H1 (cell line): ENCODE measurements around the gene TMEM128. TPM values are rescaled to one million over a fixed set of nuclear protein-coding genes. Genes with fewer than 3 reads are reported as not detected.

Experiments
- BACH1 ChIP-seq: IDR thresholded peaks from 2 replicates; pipeline ENCODE4 v1.6.1; 2012; ENCODE audit warnings: low read length, improper control_type of control experiment
- CREB1 ChIP-seq: IDR thresholded peaks from 2 replicates; pipeline ENCODE4 v1.6.1; 2012; ENCODE audit warnings: inconsistent platforms
- E2F6 ChIP-seq: IDR thresholded peaks from 2 replicates; pipeline ENCODE4 v1.6.1; 2012; ENCODE audit warnings: inconsistent platforms
- HDAC2 ChIP-seq, 2 experiments: fragments of 300-600 bp in 1 of 2; sonication (generic) in 1 of 2; IDR thresholded peaks; 2 replicates each; pipeline ENCODE4 v1.6.1; 2011 to 2012; ENCODE audit warnings: low read depth in 2 of 2, low read length in 2 of 2, mild to moderate bottlenecking in 2 of 2, moderate library complexity in 2 of 2, borderline replicate concordance in 1 of 2, inconsistent platforms in 1 of 2
- HDAC6 ChIP-seq: IDR thresholded peaks from one replicate; pipeline ENCODE4 v1.7.1; 2012; ENCODE audit warnings: low read depth, mild to moderate bottlenecking, inconsistent platforms, low read length, moderate library complexity
- MAX ChIP-seq: IDR thresholded peaks from 2 replicates; pipeline ENCODE4 v1.6.1; 2012; ENCODE audit warnings: inconsistent platforms
- NANOG ChIP-seq: IDR thresholded peaks from 2 replicates; pipeline ENCODE4 v1.6.1; 2011; ENCODE audit warnings: low read length, low read depth, mild to moderate bottlenecking, inconsistent platforms; ENCODE audit not compliant: insufficient read depth, poor library complexity, severe bottlenecking
- PHF8 ChIP-seq: fragments of 200-600 bp; sonication (generic); conservative IDR thresholded peaks from 2 replicates; pipeline ENCODE4 v1.7.1; 2012; ENCODE audit warnings: low read depth, mild to moderate bottlenecking, inconsistent platforms, low read length, moderate library complexity
- POLR2AphosphoS5 ChIP-seq: IDR thresholded peaks from 2 replicates; pipeline ENCODE4 v1.6.1; 2011; ENCODE audit warnings: low read depth, low read length
- POU5F1 ChIP-seq: IDR thresholded peaks from 2 replicates; pipeline ENCODE4 v1.6.1; 2011; ENCODE audit warnings: low read depth, mild to moderate bottlenecking, low read length, moderate library complexity
- RAD21 ChIP-seq, 2 experiments: IDR thresholded peaks in 1 of 2; conservative IDR thresholded peaks in 1 of 2; 2 replicates each; pipeline ENCODE4 v1.6.1; 2011; ENCODE audit warnings: low read depth in 2 of 2, low read length in 2 of 2, improper control_type of control experiment in 1 of 2, inconsistent platforms in 1 of 2, mild to moderate bottlenecking in 1 of 2, moderate library complexity in 1 of 2
- SAP30 ChIP-seq: fragments of 300-600 bp; sonication (generic); IDR thresholded peaks from 2 replicates; pipeline ENCODE4 v1.7.1; 2012; ENCODE audit warnings: low read length, moderate library complexity, mild to moderate bottlenecking, inconsistent platforms; ENCODE audit not compliant: insufficient read depth, insufficient replicate concordance
- SIN3A ChIP-seq, 2 experiments: IDR thresholded peaks in 1 of 2; conservative IDR thresholded peaks in 1 of 2; 2 replicates each; pipeline ENCODE4 v1.6.1; 2011 to 2012; ENCODE audit warnings: low read length in 2 of 2, improper control_type of control experiment in 1 of 2, low read depth in 1 of 2, mild to moderate bottlenecking in 1 of 2
- TAF1 ChIP-seq: IDR thresholded peaks from 2 replicates; pipeline ENCODE4 v1.6.1; 2011; ENCODE audit warnings: mild to moderate bottlenecking, low read depth, low read length
- TAF7 ChIP-seq: optimal IDR thresholded peaks from 2 replicates; pipeline ENCODE3; 2011; ENCODE audit warnings: low read depth, mild to moderate bottlenecking, inconsistent platforms, low read length, moderate library complexity, borderline replicate concordance
- polyA plus RNA-seq, 7 experiments: library from polyadenylated mRNA; depleted of rRNA in 3 of 7; stranded (reverse) in 5 of 7; unstranded in 2 of 7; fragments of >200 nt in 5 of 7; fragments of 200-250 nt in 2 of 7; gene quantifications; 1 replicate in 5 of 7; 2 replicates in 1 of 7; 4 replicates in 1 of 7; pipeline versions ENCODE4 v1.2.1 to v1.2.3, GENCODE V29; 2011 to 2013; ENCODE audit warnings: missing spikeins in 2 of 7, mixed read lengths in 2 of 7
- total RNA-seq: library from RNA; stranded (reverse); fragmentation: NEBNext Ultra II Directional; extraction: Animal tissue kit (Norgen Biotek cat#: 25700); gene quantifications from 2 replicates; pipeline ENCODE4 v1.2.1, GENCODE V29; 2021

Gene TMEM128
- total and polyA plus RNA-seq, 2 of the 8 experiments (the other 6 are each of a cell fraction or from before 2014, with no cell fraction given) = 17.7 to 33.6 TPM

- TF ChIP-seq RAD21 (IDR thresholded peaks at IDR 0.05 in 1 of 2, conservative IDR thresholded peaks at IDR 0.05 in 1 of 2; ENCODE audit: low read depth in 2 of 2, low read length in 2 of 2) (0 out of 4 replicates have a peak, but pooled peaks of 1 of the 2 experiments have one; percentile 1), TAF7 (peak; percentile 39), POLR2AphosphoS5 (peak; percentile 79), NANOG (peak; percentile 6), CREB1 (peak; percentile 85), TAF1 (peak; percentile 84), SAP30 (peak; percentile 53), HDAC2 (IDR thresholded peaks at IDR 0.05; ENCODE audit: borderline replicate concordance in 1 of 2, low read depth in 2 of 2, low read length in 2 of 2) (no peak), PHF8 (peak; percentile 75), BACH1 (0 out of 2 replicates have a peak, but pooled peaks have one; percentile 25), POU5F1 (no peak), E2F6 (peak; percentile 77), SIN3A (conservative IDR thresholded peaks at IDR 0.05 in 1 of 2, IDR thresholded peaks at IDR 0.05 in 1 of 2; ENCODE audit: low read depth in 1 of 2, low read length in 2 of 2) (peak; percentile 19 to 89; a peak in 2 of 4 replicates), HDAC6 (no peak), MAX (peak; percentile 97)
These were observed 42.2 kb upstream of the TMEM128 start, which contains the start of the genes LYAR and ZBTB49 (continued) for GRCh38 chr4:4289941-4290850.
